Measurements from ENCODE around the gene SHF.
A peak's percentile ranks its signal among the peaks of the same experiment; 100 is the strongest.

The SHF gene

DNA sequence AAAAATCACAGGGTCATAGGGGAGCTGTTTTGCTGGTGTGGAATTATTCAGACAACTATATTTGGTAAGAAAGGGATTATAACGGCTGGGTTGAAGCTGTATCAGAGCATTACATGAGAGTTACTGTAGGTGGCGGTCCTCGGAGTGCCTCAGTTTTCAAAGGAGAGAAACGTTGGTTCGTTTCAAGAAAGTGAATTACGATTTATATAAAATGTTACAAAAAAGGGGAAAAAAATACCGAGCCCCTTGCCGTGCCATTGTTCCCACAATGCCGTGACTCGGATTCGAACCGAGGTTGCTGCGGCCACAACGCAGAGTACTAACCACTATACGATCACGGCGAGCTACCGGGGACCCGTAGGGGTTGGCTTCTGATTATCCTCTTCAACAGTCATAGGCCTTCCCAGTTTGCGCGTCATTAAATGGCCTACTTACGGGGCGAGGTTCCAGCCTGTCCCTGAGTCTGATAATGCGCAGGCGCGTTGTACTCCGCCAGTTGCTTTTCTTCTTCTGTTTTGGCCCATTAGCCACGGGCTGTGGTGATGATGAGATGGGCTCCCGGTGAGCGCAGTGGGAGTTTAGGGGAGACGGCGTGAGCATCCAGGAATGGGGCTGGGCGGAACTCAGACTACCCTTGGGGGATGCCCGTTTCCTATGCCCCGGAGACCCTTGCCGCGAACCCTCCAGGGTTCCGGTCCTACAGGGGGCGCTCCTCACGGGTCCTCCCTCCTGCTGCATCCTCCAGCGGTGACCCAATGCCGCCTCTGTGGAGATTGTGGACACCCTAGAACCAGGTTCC is 10.8 kb upstream of the SHF start:
- peak; percentile 59 for DNase-seq

DNA sequence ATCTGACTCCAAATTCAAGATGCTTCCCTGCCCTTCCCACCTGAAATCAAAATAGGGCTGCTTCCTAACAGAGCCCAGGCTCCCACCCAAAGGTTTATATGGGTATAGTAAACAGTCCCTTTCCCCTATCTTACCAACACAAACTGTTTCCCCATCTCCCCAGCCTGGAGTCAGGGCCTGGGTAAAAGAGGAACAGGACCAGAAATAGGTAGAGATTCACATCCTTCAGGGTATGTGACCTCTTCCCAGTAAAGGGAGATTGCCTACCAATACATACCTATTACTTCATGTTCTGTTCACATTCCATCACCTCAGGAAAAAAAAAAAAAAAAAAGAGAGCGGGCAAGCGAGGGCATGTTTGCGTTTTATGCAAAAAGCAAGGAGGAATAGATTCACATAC is 9.7 kb upstream of the SHF start:
- DNase-seq, result no peak

DNA sequence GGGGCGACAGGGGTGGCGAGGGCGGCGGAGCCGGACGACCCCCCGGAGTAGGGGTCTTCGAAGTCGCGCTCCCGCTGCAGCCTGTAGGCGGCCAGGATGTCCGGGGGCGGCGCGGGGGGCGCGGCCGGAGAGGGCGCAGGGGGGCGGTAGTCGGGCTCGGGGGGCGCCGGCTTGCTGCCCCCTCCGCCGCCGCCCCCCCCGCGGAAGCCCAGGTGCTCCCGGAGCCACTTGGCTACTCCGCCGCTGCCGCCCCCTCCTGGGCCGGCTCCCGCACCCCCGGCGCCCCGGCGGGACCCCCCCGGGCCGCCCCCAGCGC is 230 bp downstream of the SHF start:
- DNase-seq, result no peak

DNA sequence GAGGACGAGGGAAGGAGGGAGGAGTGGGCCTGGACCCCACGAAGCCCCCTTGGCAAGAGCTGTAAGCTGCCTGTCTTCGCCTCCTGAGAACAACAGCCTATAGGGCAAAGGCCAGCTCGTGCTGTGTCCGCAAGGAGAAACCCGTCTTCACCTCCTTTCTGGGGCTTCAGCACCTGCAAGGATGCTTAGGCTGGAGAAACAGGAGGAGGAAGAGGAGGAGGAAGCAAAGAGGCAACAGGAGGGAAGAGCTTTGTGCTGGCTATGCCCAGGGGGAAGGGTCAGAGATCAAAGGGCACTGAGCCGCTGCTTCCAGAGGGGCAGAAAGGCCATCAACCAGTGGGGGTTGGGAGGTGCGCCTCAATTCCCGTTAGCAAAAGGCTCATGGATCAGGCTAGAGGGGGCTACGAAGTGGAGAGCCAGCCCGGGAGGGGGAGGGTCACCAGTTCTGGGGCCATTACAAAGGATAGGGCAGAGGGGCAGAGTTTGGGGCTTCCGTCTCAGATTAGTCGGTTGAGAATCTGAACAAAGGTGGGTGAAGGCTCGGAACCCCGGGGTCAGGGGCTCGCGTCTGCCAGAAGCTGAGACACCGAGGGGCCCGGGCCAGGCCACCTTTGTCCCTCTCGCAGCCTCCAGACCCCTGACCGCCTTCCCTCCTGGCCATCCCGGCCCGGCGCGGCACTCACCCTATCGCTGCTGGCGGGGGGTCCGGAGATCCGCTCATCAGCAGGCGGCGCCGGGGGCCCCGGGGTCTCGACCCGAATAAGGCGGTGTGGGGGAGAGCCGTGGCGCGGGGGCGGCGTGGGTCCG is 792 bp downstream of the SHF start:
- no peak for DNase-seq

DNA sequence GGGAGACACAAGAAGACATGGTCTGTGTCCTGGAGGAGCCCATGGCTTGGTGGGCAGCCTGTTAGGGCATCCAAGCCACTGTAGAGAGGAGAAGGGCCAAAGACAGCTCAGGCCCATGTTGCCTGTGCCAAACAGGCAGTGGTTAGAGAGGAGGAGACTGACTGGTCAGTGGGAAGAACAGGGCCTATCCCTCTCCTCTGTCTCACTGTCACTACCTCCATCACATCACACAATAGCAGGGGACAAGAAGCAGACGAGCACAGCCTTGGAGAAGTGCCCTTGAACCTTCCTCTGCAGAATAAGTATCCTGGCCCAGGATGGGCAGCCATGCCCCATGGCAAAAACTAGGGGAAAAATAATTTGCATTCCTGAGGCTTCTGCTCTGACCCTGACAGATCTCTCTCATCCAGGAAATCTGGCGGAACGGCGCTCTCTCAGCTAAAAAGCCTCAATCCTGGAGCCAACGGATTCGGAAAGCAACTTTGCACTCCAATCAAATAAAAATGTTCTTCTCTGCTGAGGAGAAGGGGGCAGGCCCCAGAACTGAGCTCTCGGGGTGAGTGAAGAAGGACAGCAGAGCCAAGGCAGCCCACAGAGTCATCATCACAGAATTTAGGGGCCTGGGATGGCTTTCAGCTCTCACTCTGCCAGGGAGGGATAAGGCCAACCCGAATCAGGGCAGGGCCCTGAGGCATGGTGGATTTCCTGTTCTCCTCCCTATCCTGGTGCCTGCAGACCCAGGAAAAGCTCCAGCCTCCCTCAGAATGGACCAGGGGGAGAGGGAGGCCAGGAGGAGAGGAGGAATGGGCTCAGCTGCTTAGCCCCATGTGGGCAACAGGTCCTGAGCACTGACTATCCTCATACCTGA is 1.6 kb downstream of the SHF start:
- DNase-seq, result no peak

DNA sequence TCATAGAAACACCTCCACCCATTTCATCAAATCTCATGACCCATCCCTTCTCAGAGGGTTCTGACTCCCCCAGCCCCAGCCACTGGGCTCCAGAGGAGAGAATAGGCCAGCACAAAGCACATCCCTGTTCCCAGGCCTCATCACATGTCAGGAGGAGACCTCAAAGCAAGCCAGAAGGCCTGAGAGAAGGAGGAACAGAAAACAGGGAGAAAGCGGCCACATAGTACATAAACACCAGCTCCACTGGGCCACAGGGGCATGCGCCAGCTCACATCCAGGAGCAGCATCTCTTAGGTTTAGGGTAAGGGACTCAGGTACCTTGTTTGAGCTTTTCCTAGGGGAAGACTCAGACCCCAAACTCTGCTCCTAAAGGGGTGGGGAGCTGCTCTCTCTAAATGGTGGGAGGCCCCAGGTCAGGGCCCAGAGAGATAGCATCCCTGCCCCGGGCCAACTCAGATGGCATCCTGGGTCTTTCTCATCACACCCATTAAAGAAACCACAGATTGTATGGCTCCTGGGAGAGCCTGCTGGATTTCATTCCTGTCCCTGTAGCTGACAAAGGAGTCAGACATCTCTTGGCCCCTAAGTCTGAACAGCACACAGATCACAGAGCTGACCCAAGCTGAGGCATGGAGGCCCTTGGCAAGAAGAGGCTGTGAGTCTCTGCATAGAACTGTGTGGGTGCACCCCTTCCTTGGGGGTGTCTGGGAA is 2.5 kb downstream of the SHF start:
- no peak for DNase-seq

DNA sequence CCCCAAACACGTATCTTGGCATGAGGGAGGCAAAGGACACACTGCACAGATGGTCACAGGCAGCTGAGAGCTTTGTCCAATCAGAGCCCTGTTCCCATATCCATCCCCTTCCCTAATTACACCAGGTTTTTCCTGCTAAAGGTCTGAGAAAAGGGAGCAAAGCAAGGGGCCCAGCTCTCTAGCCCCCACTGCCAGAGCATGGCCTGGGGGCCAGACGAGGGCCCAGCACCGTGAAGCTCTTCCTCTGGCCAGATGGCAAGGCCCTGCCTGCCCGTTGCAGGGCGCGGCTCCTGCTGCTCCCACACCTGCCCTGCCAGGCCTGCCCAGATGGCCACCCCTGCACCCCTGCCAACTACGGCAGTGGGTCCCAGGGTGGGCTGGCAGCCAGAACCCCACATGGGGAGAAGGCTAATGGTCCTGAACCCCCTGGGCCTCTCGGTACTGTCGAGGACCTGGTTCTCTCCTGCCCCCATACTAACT is 3.2 kb downstream of the SHF start:
- no peak for DNase-seq

DNA sequence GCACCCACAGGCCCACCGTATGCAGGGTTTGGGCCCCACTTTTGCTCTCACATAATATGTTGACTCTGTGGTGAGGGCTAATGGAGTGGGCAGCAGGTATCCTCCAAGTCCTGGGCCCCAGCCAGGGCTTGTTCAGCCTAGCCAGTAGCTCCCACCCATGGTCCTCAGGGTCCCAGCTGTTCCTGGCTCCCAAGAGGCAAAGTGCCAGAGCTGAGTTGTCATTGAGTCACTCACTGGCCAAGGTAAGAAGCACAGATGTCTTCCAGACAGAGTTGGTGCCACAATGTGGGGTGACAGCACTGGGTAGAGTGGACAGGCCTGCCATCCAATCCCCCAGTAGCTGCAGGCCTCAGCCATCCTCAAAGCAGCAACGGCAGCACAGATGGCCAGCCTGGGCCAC is 4.3 kb downstream of the SHF start:
- no peak for DNase-seq

DNA sequence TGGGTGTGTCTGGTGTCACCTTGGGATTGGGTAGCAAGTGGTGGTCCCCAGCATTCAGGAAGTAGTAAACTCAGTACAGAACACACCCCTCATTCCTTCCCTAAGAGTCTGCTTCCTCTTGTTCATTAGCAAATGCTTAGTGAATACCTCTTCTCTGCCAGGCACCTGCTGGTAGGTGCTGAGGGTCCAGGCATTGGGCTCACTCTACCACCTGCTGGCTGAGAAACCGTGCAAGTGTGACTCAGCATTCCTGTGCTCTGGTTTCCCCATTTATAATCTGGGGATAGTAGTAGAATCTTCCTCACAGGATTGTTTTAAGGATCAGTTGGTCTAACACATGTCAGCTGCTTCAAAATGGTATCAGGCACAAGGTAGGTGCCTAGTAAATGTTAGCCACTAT is 4.8 kb downstream of the SHF start:
- DNase-seq, result no peak

DNA sequence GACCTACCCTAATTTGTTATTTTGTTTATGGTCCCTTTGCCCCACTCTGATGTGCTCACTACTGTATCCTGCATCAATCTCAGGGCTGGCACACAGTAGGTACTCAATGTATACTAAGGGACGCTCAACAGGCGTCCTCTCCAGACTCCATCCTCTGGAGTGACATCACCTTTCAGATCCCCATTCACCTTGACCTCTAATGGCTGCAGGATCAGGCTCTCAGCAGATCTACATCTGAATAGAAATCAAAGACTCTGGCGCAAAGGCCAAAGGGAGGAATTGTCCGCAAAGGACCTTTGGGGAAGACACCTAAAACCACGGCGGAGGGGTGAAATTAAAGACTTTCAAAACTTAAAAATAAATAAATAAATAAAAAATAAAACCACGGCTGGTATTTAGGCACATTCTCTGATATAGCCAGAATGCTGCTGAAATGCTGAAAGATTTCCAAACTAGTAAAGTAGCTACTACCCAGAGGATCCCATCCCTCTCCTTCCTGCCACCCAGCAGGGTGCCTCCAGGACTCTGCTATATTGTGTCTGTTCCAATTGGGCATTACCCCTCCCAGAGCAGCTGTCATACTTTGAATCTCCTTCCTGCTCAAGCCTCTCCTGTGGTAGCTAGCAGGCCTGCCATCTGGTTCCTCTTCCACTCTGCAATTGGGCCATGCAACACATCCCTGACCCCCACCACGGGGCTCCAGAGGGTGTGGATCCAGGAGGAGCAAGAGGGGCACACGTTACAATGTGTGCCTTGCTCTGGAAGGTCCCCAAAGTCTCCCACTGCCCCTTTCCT is 6.1 kb downstream of the SHF start:
- DNase-seq, result no peak

DNA sequence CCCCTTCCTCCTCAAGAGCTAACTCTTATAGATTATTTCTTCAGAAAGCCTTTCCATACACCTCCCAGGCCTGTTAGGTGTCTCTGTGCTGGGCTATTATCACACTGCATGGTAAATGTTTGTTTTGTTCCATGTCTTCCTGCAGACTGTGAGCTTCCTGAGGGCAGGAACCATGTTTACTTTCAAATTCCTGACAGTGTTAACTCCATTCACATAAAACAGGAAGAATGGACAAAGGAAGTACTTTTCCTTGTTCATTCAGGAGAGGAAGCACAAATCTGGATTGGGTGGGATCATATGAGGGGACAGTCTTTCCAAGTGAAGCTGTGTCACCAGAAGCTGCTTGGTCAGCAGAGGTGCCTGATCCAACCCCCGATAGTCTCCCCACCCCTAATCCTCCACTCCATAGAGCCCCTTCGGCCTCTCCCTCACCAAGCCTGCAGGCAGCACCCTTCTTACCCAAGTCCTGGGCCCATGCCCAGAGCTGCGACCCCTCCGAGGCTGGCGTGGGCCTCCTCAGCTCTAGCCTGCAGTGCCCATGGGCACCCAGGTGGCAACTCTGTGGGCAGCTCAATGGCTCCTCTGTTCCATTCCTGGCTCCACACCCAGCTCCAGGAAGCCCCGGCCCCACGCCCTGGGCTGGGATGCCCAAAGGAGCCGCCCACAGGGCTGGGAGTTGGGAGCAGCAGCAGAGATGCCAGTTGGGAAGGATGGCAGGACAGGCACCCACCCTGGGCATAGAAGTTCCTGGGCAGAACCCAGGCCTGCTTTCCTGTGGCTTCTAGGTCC is 6.9 kb downstream of the SHF start:
- no peak for DNase-seq

DNA sequence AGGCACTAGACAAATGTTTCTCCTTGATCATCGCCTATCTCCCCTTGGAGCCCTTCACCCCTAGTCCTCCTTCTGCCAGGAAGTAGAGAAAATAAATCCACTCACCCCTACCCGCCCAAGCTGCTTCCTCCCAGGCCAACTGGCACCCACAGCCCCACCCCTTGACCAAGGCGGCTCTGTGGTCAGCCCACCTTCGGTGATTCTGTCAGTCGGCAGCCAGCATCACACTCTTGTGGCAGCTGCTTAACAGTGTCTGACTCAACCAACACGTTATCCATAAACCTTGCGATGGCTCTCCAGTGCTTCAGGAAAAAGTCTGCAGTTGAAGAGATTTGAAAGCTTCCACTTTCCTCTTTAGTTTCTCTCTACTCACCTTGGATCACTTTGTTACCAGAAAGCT is 7.6 kb downstream of the SHF start:
- no peak for DNase-seq

DNA sequence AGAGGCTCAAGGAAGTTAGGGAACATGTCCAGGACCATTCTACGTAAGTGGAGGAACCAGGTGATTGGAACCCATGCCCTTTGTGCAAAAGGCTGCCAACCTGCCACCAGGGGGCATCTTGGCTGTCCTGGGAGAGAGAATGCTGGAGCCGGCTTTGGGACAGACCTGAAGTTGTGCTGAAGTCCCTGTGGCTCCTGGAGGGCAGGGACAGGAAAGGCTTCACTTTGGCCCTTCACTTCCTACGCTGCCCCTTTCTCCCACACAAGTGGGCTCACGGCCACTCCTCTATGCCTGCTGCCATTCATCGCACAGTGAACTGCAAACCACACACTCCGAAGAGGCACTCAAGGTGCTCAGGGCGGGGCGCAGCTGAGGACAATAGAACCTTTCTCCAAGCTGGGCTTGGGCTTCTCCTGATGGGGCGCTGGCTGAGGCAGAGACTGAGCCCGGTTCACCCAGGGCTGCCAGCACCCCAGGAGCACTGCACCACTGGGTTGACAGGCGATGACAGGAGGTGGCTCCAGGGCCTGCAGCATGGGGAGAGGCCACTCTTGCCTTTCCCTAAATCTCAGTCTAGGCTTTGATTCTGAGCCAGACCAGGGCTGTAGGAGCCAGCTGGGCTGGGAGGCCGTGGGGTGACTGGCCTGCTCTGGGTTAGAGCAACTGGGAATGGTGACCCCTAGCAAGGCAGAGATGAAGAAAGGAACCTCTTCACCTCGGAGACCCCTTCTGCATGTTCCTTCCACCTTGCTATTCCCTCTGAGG is 8.4 kb downstream of the SHF start:
- no peak for DNase-seq

DNA sequence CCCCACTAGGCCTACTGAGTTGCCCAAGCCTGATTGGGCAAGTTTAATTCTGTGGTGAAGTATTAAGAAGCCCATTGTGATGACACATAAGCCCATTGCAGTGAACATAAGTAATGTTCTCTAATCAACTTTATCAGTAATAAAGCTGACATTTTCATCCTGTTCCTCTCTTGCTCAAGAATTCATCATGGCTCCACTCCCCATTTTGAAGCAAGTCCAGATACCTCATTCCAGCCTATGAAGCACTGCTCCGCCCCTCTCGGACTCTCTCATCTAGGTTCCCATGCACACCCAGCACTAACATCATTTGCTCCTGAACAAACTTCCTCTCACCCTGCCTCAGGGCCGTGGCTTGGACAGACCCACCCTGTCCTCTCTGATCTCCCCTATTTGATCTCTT is 10.5 kb downstream of the SHF start:
- no peak for DNase-seq

DNA sequence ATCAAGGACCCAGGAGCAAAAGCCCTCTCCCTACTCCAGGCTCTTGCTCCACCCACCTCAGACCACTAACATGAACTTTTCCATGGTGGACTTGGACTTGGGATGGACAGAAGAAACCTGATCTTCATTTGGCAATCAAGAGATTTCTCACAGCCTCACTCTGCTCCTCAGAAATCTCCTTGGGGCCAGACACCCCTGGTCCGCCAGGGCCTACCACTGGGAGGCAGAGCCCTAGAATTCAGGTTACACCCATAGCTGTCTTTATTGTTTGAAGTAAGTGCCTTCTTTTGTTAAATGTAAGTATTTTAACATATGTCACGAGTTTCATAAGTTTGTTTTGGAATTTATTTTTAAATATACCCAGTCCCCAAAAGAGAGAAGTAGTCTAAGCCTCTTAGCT is 13.2 kb downstream of the SHF start:
- no peak for DNase-seq

DNA sequence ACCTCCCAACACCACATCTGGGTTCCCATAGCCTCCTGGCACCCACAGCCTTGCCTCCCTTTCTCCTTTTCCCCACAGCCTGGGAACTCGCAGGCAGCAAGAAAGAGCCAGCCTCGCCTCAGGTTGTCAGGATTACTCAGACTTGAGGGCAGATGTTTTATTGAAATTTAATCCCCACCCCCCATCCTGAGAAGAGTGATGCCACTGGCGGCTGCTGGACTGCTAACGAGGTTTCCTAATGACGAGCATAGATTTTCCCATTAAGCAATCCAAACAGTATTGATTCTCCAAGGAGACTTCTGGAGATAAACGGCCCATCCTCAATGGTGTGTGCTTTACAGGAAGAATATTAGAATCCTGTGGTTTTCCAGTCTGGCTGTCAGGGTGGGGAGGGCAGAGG is 13.7 kb downstream of the SHF start:
- DNase-seq, result no peak

DNA sequence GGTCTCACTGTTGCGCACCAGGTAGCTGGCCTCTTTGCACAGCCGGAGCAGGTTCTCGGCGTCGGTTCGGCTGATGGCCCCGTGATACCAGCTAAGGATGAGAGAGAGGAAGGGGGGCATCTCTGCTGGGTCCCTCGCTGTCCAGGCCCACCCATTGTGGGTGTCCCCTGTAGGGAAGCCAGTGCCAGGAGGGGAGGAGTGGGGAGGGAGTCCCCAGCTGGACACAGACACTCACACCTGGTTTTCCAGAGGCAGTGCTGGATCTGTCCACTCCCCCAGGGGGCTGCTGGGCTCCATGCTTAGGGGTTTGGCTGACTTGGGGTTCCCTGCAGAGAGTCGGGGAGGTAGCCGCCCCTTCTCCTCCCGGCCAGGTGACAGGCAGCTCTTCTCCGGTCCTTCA is 15.9 kb downstream of the SHF start:
- DNase-seq, result no peak

DNA sequence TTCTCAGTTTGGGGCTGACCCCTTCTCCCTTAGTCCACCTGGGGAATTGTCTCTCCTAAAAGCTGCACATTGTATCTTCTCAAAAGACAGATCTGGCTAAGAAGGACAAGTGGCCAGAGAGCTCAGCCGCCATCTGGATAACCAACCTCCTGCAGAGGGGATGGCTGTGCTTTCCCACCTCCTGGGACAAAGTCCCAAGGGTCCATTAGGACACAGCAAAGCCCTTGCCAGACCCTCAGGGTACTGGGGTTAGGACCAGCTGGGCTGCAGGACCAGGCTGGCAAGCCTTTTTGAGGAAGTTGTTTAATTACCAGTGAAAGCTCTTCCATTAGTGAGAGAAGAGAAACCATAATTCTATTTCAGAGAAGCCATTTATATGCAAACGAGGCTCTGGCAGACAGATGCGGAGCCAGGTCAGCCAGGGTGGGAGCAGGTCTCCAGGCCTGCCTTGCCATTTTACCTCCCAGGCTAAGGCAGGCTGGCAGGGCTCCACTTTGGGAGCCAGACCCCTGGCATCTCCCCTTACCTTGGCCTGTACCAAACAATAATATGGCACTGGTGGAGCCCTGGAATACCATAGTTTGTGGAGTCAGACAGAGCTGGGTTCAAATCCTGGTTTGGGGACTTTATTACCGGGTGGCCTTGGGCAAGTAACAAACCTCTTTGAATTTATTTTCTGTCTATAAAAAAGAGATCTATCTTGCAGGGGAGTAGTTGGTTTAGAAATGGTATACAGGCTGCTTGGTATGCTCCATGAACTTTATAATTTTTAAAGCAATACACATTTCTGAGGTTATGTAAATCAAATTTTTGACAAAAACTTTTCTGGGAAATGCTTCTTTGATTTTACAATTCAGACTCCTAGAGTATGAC is 17.9 kb downstream of the SHF start:
- no peak for DNase-seq
